Measurements from ENCODE around the gene LSS. TPM values are rescaled to one million over a fixed set of nuclear protein-coding genes. Genes with fewer than 3 reads are reported as not detected.

LSS gene
- total and polyA plus RNA-seq, 2 donors (not counting 3 experiments of a cell fraction or from before 2014, with no cell fraction given), result 120 to 141 TPM

GRCh38 chr21:46163380-46163779 lies 65.2 kb downstream of the LSS start:
- no peaks in the 10 kb centered on the region for H3K9me1 ChIP-seq (replicated peaks; ENCODE audit: control insufficient read depth, extremely low read depth, insufficient read depth, low read length)
- intact Hi-C loops (cut with micrococcal nuclease) (no loop called here), dilution Hi-C loops (cut with MboI; ENCODE audit: extremely low pct_ligation_motif_present, low sequenced_read_pairs) (no loop called here)
- H3K27ac ChIP-seq (ENCODE audit: insufficient read depth, low read depth, low read length), result no peak overlapping the region
- H3K36me3 ChIP-seq (ENCODE audit: control insufficient read depth in 2 of 2, extremely low read depth in 1 of 2, insufficient read depth in 2 of 2, low read length in 2 of 2), result no peaks in the 10 kb centered on the region
- H3K27me3 ChIP-seq (ENCODE audit: control insufficient read depth in 2 of 2, insufficient read depth in 2 of 2, low read length in 2 of 2), result no peaks in the 10 kb centered on the region
- DNase-seq (ENCODE audit: low read depth, low spot score), result no peak
- no peaks in the 10 kb centered on the region for H3K4me1 ChIP-seq (ENCODE audit: control insufficient read depth, extremely low read depth, insufficient read depth, low read length)
- FAIRE-seq, result no peak
- H3K4me2 ChIP-seq (ENCODE audit: insufficient read depth, low read length), result no peak overlapping the region
- H2AFZ ChIP-seq (ENCODE audit: low read depth, low read length), result no peak overlapping the region
- TF ChIP-seq, protein P1, sequence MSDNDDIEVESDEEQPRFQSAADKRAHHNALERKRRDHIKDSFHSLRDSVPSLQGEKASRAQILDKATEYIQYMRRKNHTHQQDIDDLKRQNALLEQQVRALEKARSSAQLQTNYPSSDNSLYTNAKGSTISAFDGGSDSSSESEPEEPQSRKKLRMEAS (IDR thresholded peaks at IDR 0.05; ENCODE audit: insufficient read depth, insufficient read length), result no peak
- no peak for TF ChIP-seq MYC (IDR thresholded peaks at IDR 0.05; ENCODE audit: low read depth, low read length)
- TF ChIP-seq, protein P2, sequence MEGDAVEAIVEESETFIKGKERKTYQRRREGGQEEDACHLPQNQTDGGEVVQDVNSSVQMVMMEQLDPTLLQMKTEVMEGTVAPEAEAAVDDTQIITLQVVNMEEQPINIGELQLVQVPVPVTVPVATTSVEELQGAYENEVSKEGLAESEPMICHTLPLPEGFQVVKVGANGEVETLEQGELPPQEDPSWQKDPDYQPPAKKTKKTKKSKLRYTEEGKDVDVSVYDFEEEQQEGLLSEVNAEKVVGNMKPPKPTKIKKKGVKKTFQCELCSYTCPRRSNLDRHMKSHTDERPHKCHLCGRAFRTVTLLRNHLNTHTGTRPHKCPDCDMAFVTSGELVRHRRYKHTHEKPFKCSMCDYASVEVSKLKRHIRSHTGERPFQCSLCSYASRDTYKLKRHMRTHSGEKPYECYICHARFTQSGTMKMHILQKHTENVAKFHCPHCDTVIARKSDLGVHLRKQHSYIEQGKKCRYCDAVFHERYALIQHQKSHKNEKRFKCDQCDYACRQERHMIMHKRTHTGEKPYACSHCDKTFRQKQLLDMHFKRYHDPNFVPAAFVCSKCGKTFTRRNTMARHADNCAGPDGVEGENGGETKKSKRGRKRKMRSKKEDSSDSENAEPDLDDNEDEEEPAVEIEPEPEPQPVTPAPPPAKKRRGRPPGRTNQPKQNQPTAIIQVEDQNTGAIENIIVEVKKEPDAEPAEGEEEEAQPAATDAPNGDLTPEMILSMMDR (IDR thresholded peaks at IDR 0.05; ENCODE audit: extremely low read depth in 1 of 2, insufficient read depth in 1 of 2, low read depth in 1 of 2, low read length in 2 of 2), result no peak
- TF ChIP-seq GATA2 (IDR thresholded peaks at IDR 0.05; ENCODE audit: insufficient read depth, insufficient read length, low read depth, low read length), result no peak
- no peak for TF ChIP-seq POLR2AphosphoS5 (IDR thresholded peaks at IDR 0.05; ENCODE audit: insufficient read depth, low read depth, low read length)
- TF ChIP-seq JUN (IDR thresholded peaks at IDR 0.05; ENCODE audit: borderline replicate concordance, insufficient read depth, insufficient read length, low read depth), result no peak
- no peak for TF ChIP-seq POLR2A (IDR thresholded peaks at IDR 0.05; ENCODE audit: low read depth, low read length)
- no peak for TF ChIP-seq FOS (IDR thresholded peaks at IDR 0.05; ENCODE audit: borderline replicate concordance, insufficient read depth, low read length)
- TF ChIP-seq EZH2 (IDR thresholded peaks at IDR 0.05; ENCODE audit: borderline replicate concordance, low read depth, low read length, severe bottlenecking), result no peak
- no TSS peak for BruUV-seq (replicated peaks)
- no peak overlapping the region for H3K4me3 ChIP-seq (replicated peaks in 1 of 3; ENCODE audit: insufficient read depth in 1 of 3, low read depth in 1 of 3, low read length in 3 of 3)
- H3K9ac ChIP-seq (replicated peaks; ENCODE audit: extremely low read depth, insufficient read depth, low read length), result no peak overlapping the region
- ChIA-PET POLR2A (no interaction called here), CTCF (no interaction called here)
- no peaks in the 10 kb centered on the region for H3K9me3 ChIP-seq (replicated peaks; ENCODE audit: control insufficient read depth, insufficient read depth, low read length)
- H3K79me2 ChIP-seq (ENCODE audit: control insufficient read depth, insufficient read depth, low read length), result no peaks in the 10 kb centered on the region
- H4K20me1 ChIP-seq (replicated peaks; ENCODE audit: control insufficient read depth, extremely low read depth, insufficient read depth, low read length), result no peaks in the 10 kb centered on the region

Measured in endothelial cell of umbilical vein (primary cell).